Measurements from ENCODE around the gene BCO2.
A peak's percentile ranks its signal among the peaks of the same experiment; 100 is the strongest.

BCO2 gene

DNA sequence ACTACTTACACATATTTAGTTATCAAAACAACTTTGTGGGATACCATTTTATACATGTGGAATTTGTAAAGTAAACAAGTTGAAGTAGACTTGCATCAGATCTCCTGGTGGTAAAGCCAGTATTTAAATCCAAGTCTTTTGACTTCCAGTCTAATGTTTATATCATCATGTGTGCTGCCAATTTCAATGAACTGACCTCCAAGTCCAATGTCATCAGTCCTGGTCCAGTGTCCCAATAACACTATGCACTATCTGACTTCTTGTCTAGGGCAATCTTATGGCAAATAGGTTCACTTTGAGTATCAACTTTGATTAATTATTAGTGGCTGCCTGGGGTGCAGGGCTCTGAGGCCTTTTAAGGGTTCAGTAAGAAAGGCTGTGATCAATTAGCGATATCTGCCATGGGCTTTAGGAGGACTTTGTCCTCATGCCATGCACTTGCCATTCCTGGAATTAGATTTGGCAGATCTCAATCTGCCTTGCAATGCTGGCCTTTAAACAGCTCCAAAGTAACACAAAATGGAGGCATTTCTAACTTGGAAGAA is 41.3 kb downstream of the BCO2 start (continued):
- TF ChIP-seq YY2 (tag by site-specific recombination; IDR thresholded peaks at IDR 0.05) (no peak), ZNF501 (tag by site-specific recombination; IDR thresholded peaks at IDR 0.05) (no peak), ZNF266 (tag by site-specific recombination; IDR thresholded peaks at IDR 0.05; ENCODE audit: low read depth) (no peak), TRIM28 (IDR thresholded peaks at IDR 0.05; ENCODE audit: borderline replicate concordance, low read length) (no peak), ZIC2 (tag by site-specific recombination; IDR thresholded peaks at IDR 0.05) (no peak)
- TF ChIP-seq, protein P1, sequence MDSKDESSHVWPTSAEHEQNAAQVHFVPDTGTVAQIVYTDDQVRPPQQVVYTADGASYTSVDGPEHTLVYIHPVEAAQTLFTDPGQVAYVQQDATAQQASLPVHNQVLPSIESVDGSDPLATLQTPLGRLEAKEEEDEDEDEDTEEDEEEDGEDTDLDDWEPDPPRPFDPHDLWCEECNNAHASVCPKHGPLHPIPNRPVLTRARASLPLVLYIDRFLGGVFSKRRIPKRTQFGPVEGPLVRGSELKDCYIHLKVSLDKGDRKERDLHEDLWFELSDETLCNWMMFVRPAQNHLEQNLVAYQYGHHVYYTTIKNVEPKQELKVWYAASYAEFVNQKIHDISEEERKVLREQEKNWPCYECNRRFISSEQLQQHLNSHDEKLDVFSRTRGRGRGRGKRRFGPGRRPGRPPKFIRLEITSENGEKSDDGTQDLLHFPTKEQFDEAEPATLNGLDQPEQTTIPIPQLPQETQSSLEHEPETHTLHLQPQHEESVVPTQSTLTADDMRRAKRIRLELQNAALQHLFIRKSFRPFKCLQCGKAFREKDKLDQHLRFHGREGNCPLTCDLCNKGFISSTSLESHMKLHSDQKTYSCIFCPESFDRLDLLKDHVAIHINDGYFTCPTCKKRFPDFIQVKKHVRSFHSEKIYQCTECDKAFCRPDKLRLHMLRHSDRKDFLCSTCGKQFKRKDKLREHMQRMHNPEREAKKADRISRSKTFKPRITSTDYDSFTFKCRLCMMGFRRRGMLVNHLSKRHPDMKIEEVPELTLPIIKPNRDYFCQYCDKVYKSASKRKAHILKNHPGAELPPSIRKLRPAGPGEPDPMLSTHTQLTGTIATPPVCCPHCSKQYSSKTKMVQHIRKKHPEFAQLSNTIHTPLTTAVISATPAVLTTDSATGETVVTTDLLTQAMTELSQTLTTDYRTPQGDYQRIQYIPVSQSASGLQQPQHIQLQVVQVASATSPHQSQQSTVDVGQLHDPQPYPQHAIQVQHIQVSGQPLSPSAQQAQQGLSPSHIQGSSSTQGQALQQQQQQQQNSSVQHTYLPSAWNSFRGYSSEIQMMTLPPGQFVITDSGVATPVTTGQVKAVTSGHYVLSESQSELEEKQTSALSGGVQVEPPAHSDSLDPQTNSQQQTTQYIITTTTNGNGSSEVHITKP (tag by site-specific recombination; IDR thresholded peaks at IDR 0.05), result no peak

DNA sequence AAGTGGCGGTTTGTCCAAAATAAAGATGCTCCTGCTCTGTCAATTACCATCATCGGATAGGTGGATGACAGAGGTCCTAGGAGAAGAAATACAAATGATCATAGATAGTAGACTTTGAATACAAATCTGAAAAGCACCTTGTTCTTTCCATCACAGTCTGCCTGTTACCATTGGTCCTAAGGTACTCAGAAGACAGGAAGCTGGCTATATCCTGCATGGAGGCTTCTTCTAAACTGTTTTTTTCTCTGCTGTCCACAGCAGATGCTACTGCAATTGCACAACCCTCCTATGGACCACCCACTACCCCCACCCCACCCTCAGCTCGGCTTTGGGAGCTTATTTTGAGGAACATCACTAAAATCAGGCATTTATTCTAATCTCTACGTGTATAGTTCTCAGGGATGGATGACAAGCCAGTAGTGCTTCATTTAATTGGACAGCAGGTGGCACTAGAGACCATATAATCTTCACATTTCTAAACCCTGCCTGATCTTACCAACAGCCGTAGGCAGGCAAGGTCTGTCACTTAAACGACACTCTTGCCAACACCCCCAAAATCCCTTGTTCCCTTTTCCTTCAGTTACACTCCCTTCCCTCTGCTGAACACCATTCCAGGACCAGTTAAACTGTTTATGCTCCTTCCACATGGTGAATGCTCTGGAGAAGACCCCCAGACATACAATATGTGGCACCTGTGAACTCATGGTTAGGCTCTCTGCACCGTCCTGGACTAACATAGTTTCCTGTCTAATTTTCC is 44.3 kb downstream of the BCO2 start:
- ChIA-PET CTCF (interaction anchor here (0.6 to 19.0 kb wide), 21 partner anchors 9 to 1068 kb away, joined by 3 to 308 read pairs (median 4); no protein-coding TSS in a partner anchor), POLR2A (no interaction called here)
- H3K4me1 ChIP-seq (ENCODE audit: control insufficient read depth, insufficient read depth, low read length), result no peaks in the 10 kb centered on the region
- H3K27ac ChIP-seq (ENCODE audit: extremely low read depth, low read depth, low read length), result no peak overlapping the region
- TF ChIP-seq ZNF423 (tag by site-specific recombination; IDR thresholded peaks at IDR 0.05), result no peak
- TF ChIP-seq YY2 (tag by site-specific recombination; IDR thresholded peaks at IDR 0.05), result no peak
- TF ChIP-seq, protein P1 (tag by site-specific recombination; IDR thresholded peaks at IDR 0.05), result no peak
- no peak for TF ChIP-seq KLF16 (tag by site-specific recombination; IDR thresholded peaks at IDR 0.05)
- no peak for TF ChIP-seq ZNF19 (tag by site-specific recombination; IDR thresholded peaks at IDR 0.05; ENCODE audit: low read depth)
- no peak for TF ChIP-seq ZNF24 (tag by site-specific recombination; IDR thresholded peaks at IDR 0.05)
- peak; percentile 68 for TF ChIP-seq CTCF (tag by site-specific recombination; IDR thresholded peaks at IDR 0.05)
- no peak for TF ChIP-seq ZNF501 (tag by site-specific recombination; IDR thresholded peaks at IDR 0.05)
- TF ChIP-seq ZEB2 (tag by site-specific recombination; IDR thresholded peaks at IDR 0.05), result no peak
- TF ChIP-seq ZNF335 (tag by site-specific recombination; conservative IDR thresholded peaks at IDR 0.05), result peak; percentile 51
- TF ChIP-seq SP2 (tag by site-specific recombination; IDR thresholded peaks at IDR 0.05), result no peak
- no peak for TF ChIP-seq ZNF37A (tag by site-specific recombination; IDR thresholded peaks at IDR 0.05)
- TF ChIP-seq ZBTB20 (tag by site-specific recombination; IDR thresholded peaks at IDR 0.05), result no peak
- peak; percentile 90 for TF ChIP-seq ZNF654 (tag by site-specific recombination; IDR thresholded peaks at IDR 0.05; ENCODE audit: low read depth)
- TF ChIP-seq ZNF2 (tag by site-specific recombination; IDR thresholded peaks at IDR 0.05), result 0 out of 2 replicates have a peak, but pooled peaks have one; percentile 24
- H3K36me3 ChIP-seq (ENCODE audit: control insufficient read depth in 2 of 2, insufficient read depth in 1 of 2, low read length in 2 of 2), result no peaks in the 10 kb centered on the region
- H3K4me3 ChIP-seq (ENCODE audit: low read depth, low read length), result no peak overlapping the region
- H3K9me3 ChIP-seq (ENCODE audit: control insufficient read depth, insufficient read depth, low read depth, low read length), result no peaks in the 10 kb centered on the region
